GM19455 (cell line): ENCODE results near the gene MTMR12.
A peak's percentile ranks its signal among the peaks of the same experiment; 100 is the strongest.

Source experiments
- ATAC-seq: cut with Tn5 transposase; IDR thresholded peaks from one replicate; pipeline ENCODE4 v1.9.1; 2021; ENCODE audit not compliant: unreplicated experiment

MTMR12 gene

GRCh38 chr5:32312595-32313332, at the start of gene MTMR12:
MTMR12 (minus strand) TSS chr5:32312939; CDS start chr5:32312838, 101 bp downstream.
- ATAC-seq: peak; percentile 95

- ATAC-seq: no peak
These were observed 49.8 kb upstream of the MTMR12 start for GRCh38 chr5:32362527-32362926.

GRCh38 chr5:32360906-32361305, 48.2 kb upstream of the MTMR12 start:
- no peak for ATAC-seq

GRCh38 chr5:32358611-32359010, 45.9 kb upstream of the MTMR12 start:
- no peak for ATAC-seq

- ATAC-seq: no peak
These were observed 44.9 kb upstream of the MTMR12 start for GRCh38 chr5:32357658-32358057.

- ATAC-seq: no peak
These were observed 42.9 kb upstream of the MTMR12 start for GRCh38 chr5:32355686-32356085.

GRCh38 chr5:32353420-32353819, 40.7 kb upstream of the MTMR12 start:
- no peak for ATAC-seq

GRCh38 chr5:32352685-32353084, 39.9 kb upstream of the MTMR12 start:
- ATAC-seq: no peak

GRCh38 chr5:32346869-32347268, 34.1 kb upstream of the MTMR12 start:
- ATAC-seq: no peak

GRCh38 chr5:32343058-32343672, 30.4 kb upstream of the MTMR12 start:
- no peak for ATAC-seq

- ATAC-seq: no peak
These were observed 29.9 kb upstream of the MTMR12 start for GRCh38 chr5:32342656-32343055.

- no peak for ATAC-seq
These were observed 27.1 kb upstream of the MTMR12 start for GRCh38 chr5:32339878-32340277.

- no peak for ATAC-seq
These were observed 26.5 kb upstream of the MTMR12 start for GRCh38 chr5:32339198-32339597.

GRCh38 chr5:32332966-32333365, 20.2 kb upstream of the MTMR12 start:
- ATAC-seq: no peak

- ATAC-seq: no peak
These were observed 19.6 kb upstream of the MTMR12 start for GRCh38 chr5:32332361-32332760.

- ATAC-seq: no peak
These were observed 19.2 kb upstream of the MTMR12 start for GRCh38 chr5:32331935-32332274.

GRCh38 chr5:32331217-32331934, 18.6 kb upstream of the MTMR12 start:
- no peak for ATAC-seq

GRCh38 chr5:32330126-32330971, 17.6 kb upstream of the MTMR12 start:
- ATAC-seq: no peak

GRCh38 chr5:32329395-32329834, 16.7 kb upstream of the MTMR12 start:
- ATAC-seq: peak; percentile 83

- no peak for ATAC-seq
These were observed 13.6 kb upstream of the MTMR12 start for GRCh38 chr5:32326216-32326772.

GRCh38 chr5:32325616-32326015, 12.9 kb upstream of the MTMR12 start:
- ATAC-seq: no peak
